ENCODE results near the gene STK32C.

DNA sequence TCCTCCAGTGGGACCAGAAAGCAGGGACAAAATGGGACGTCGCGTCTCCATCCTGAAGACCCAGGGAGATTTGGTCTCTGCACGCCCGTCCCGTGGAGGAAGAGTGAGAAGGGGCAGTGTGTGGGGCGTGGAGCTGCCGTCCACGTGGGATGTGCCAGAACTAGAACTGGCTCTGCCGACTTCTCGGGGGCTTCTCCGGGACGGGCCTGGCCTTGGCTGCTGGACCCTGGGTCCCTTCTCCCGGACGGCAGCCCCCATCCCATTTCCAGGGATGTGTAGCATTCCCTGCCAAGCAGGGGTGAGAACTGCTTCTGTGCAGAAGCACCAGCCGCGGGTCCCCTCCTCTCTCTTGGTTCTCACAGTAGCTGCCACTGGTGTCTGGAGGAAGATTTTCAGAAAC, 139.8 kb downstream of the STK32C start:
- TF ChIP-seq, protein P1, sequence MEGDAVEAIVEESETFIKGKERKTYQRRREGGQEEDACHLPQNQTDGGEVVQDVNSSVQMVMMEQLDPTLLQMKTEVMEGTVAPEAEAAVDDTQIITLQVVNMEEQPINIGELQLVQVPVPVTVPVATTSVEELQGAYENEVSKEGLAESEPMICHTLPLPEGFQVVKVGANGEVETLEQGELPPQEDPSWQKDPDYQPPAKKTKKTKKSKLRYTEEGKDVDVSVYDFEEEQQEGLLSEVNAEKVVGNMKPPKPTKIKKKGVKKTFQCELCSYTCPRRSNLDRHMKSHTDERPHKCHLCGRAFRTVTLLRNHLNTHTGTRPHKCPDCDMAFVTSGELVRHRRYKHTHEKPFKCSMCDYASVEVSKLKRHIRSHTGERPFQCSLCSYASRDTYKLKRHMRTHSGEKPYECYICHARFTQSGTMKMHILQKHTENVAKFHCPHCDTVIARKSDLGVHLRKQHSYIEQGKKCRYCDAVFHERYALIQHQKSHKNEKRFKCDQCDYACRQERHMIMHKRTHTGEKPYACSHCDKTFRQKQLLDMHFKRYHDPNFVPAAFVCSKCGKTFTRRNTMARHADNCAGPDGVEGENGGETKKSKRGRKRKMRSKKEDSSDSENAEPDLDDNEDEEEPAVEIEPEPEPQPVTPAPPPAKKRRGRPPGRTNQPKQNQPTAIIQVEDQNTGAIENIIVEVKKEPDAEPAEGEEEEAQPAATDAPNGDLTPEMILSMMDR (IDR thresholded peaks at IDR 0.05; ENCODE audit: insufficient read depth, low read depth, low read length): no peak
- TF ChIP-seq EZH2 (IDR thresholded peaks at IDR 0.05; ENCODE audit: insufficient read depth, low read length): no peak
